K562 (cell line): ENCODE results near the gene CYP11A1. TPM values are rescaled to one million over a fixed set of nuclear protein-coding genes. Genes with fewer than 3 reads are reported as not detected.

Experiments
- ELK1 ChIP-seq: sonication (generic); formaldehyde crosslinking; IDR thresholded peaks from 2 replicates; pipeline ENCODE4 v1.8.1; 2022; ENCODE audit warnings: missing genetic modification reagents
- ELK3 ChIP-seq: fragments of 450-650 bp; formaldehyde crosslinking; IDR thresholded peaks from 2 replicates; pipeline ENCODE4 v1.4.0; 2020; ENCODE audit warnings: mild to moderate bottlenecking
- RBM15 ChIP-seq: fragments of 200-400 bp; formaldehyde crosslinking; IDR thresholded peaks from 2 replicates; pipeline ENCODE4 v1.6.1; 2018; ENCODE audit warnings: mild to moderate bottlenecking, low read length, moderate library complexity; ENCODE audit not compliant: insufficient read depth
- STAT6 ChIP-seq: sonication (generic); formaldehyde crosslinking; IDR thresholded peaks from 2 replicates; pipeline ENCODE4 v1.8.1; 2023; ENCODE audit warnings: mild to moderate bottlenecking, missing genetic modification reagents
- TSHZ1 ChIP-seq: fragments of 250-450 bp; sonication (Bioruptor Pico); IDR thresholded peaks from 2 replicates; pipeline ENCODE4 v1.4.0; 2020; ENCODE audit warnings: mild to moderate bottlenecking, moderate library complexity
- ZFX ChIP-seq: sonication (generic); formaldehyde crosslinking; IDR thresholded peaks from 2 replicates; pipeline ENCODE4 v1.8.0; 2022; ENCODE audit warnings: mild to moderate bottlenecking, missing genetic modification reagents, moderate library complexity
- ZNF518B ChIP-seq: fragments of 250-450 bp; sonication (Bioruptor Pico); IDR thresholded peaks from 2 replicates; pipeline ENCODE4 v1.5.0; 2021; ENCODE audit warnings: mild to moderate bottlenecking, moderate library complexity
- polyA plus RNA-seq, 8 experiments: library from polyadenylated mRNA; depleted of rRNA in 4 of 8; stranded (reverse) in 5 of 8; unstranded in 3 of 8; fragments of >200 nt; fragmentation: Nextera tagmentation in 2 of 8; fragmentation: Illumina TruSeq in 1 of 8; extraction: Ambion mirVana in 2 of 8; extraction: Trizol in 1 of 8; gene quantifications; 2 replicates each; pipeline versions ENCODE4 v1.2.1 to v1.2.3, GENCODE V29; 2011 to 2014; ENCODE audit warnings: inconsistent platforms in 1 of 8, missing spikeins in 1 of 8
- total RNA-seq, 7 experiments: library from RNA; depleted of rRNA in 6 of 7; stranded (reverse); fragments of >200 nt in 6 of 7; fragmentation: Illumina TruSeq in 2 of 7; extraction: Trizol in 2 of 7; gene quantifications; 2 replicates each; pipeline versions ENCODE4 v1.2.1 to v1.2.3, GENCODE V29; 2011 to 2021; ENCODE audit warnings: low replicate concordance in 1 of 7

CYP11A1 gene
- total and polyA plus RNA-seq, 9 of the 15 experiments (the other 6 are each of a cell fraction or from before 2014, with no cell fraction given), result 0.06 to 0.24 (median 0.10) TPM; not detected in 4

- TF ChIP-seq ZNF518B (CRISPR knock-in tag) (no peak), ELK1 (CRISPR knock-in tag) (no peak), TSHZ1 (no peak), ZFX (CRISPR knock-in tag) (no peak), ELK3 (CRISPR knock-in tag) (no peak), RBM15 (no peak), STAT6 (CRISPR knock-in tag) (no peak)
Observed at GRCh38 chr15:74390647-74391288, 23.3 kb upstream of the CYP11A1 start (continued).
